Lower leg skin (tissue), 4 donors: ENCODE results near the gene SPTAN1. TPM values are rescaled to one million over a fixed set of nuclear protein-coding genes. Genes with fewer than 3 reads are reported as not detected.

Source experiments
- DNase-seq, 2 donors: peaks; one replicate each; pipeline ENCODE4 v3.0.0-alpha.2; 2019; ENCODE audit warnings: low spot score in 2 of 2
- H3K4me3 ChIP-seq: fragments of 200-600 bp; sonication (generic); 2 replicates; pipeline ENCODE4 v1.5.1; 2017; ENCODE audit warnings: mild to moderate bottlenecking, low read depth; ENCODE audit not compliant: poor library complexity, severe bottlenecking
- CTCF ChIP-seq, 3 donors: fragments of 450-650 bp; IDR thresholded peaks; one replicate each; pipeline ENCODE4 v1.5.1; 2016; ENCODE audit warnings: antibody characterized with exemption in 3 of 3, mild to moderate bottlenecking in 3 of 3, moderate library complexity in 2 of 3
- POLR2A ChIP-seq, 2 donors: fragments of 450-650 bp; IDR thresholded peaks; one replicate each; pipeline ENCODE4 v1.6.1; 2016 to 2017; ENCODE audit warnings: antibody characterized with exemption in 2 of 2, mild to moderate bottlenecking in 1 of 2, moderate library complexity in 1 of 2
- WGBS, 2 donors: methylation state at CpG; one replicate each; pipeline ENCODE4 v1.1.5; 2018; 5-methylcytosine and 5-hydroxymethylcytosine counted together
- intact Hi-C: fragments of 100-400 bp; cut with DNase I; formaldehyde crosslinking; loops from one replicate; pipeline ENCODE4 v1.15.0; 2023; ENCODE audit warnings: low total_unique reads
- total RNA-seq, 4 donors: library from RNA; depleted of rRNA; stranded (reverse); fragments of >200 nt; gene quantifications; one replicate each; pipeline ENCODE4 v1.1.0, GENCODE V29; 2016

SPTAN1 gene
- total RNA-seq, 4 donors from 2014 or later, result 223 to 331 (median 293) TPM

GRCh38 chr9:128556276-128556675 is 3.9 kb downstream of the SPTAN1 start:
- DNase-seq, result no peak
- H3K4me3 ChIP-seq, result no peak overlapping the region
- no peak for TF ChIP-seq CTCF (IDR thresholded peaks at IDR 0.05)
- TF ChIP-seq POLR2A (IDR thresholded peaks at IDR 0.05), result no peak
- WGBS, 2 donors, result 78 to 85% methylated on average over 2 of the region's 2 CpGs
- intact Hi-C loops, result no loop called here

- intact Hi-C loops, result no loop called here
- WGBS, 2 donors, result 70 to 75% methylated on average over 5 of the region's 5 CpGs
- H3K4me3 ChIP-seq, result no peak overlapping the region
- TF ChIP-seq CTCF (IDR thresholded peaks at IDR 0.05), result no peak
- no peak for TF ChIP-seq POLR2A (IDR thresholded peaks at IDR 0.05)
- DNase-seq, result no peak
These were observed 4.7 kb downstream of the SPTAN1 start for GRCh38 chr9:128556926-128557634.

- 1 to 3% methylated on average over 12 of the region's 12 CpGs for WGBS, 2 donors
- DNase-seq, result peak; percentile 71 to 94
- no peak overlapping the region for H3K4me3 ChIP-seq
- TF ChIP-seq CTCF (IDR thresholded peaks at IDR 0.05) (no peak), POLR2A (IDR thresholded peaks at IDR 0.05) (no peak)
- intact Hi-C loops, result no loop called here
These were observed 6.3 kb downstream of the SPTAN1 start for GRCh38 chr9:128558431-128559310.

- TF ChIP-seq CTCF (IDR thresholded peaks at IDR 0.05) (no peak), POLR2A (IDR thresholded peaks at IDR 0.05) (no peak)
- no peak for DNase-seq
- 70 to 77% methylated on average over 4 of the region's 4 CpGs for WGBS, 2 donors
- H3K4me3 ChIP-seq, result no peak overlapping the region
- intact Hi-C loops, result no loop called here
These were observed 13.2 kb downstream of the SPTAN1 start for GRCh38 chr9:128565578-128565977.

- no peak overlapping the region for H3K4me3 ChIP-seq
- 61 to 69% methylated on average over 8 of the region's 8 CpGs for WGBS, 2 donors
- TF ChIP-seq POLR2A (IDR thresholded peaks at IDR 0.05) (no peak), CTCF (IDR thresholded peaks at IDR 0.05) (no peak)
- DNase-seq, result no peak
- intact Hi-C loops, result no loop called here
These were observed 16.2 kb downstream of the SPTAN1 start for GRCh38 chr9:128568470-128569078.
